Omental fat pad (tissue), 4 donors: Measurements from ENCODE around the gene EXOSC5. TPM values are rescaled to one million over a fixed set of nuclear protein-coding genes. Genes with fewer than 3 reads are reported as not detected.
"Not testable (repeated sequence)": the region's sequence is repeated elsewhere in the genome, so short reads cannot be mapped to it uniquely, and the experiment has no call there.

Experiments used
- ATAC-seq: fragments of 150-250 bp; one replicate; pipeline ENCODE4 v1.9.1; 2016; ENCODE audit warnings: mild to moderate bottlenecking, moderate library complexity; ENCODE audit not compliant: low FRiP score
- DNase-seq: peaks from one replicate; pipeline ENCODE4 v3.0.0-alpha.2; 2019; ENCODE audit warnings: low spot score
- total RNA-seq, 4 donors: library from RNA; depleted of rRNA; stranded (reverse); fragments of >200 nt; gene quantifications; one replicate each; pipeline ENCODE4 v1.1.0, GENCODE V29; 2016
- TF ChIP-seq, protein P1 (sequence below), 3 donors: fragments of 450-650 bp; IDR thresholded peaks; one replicate each; pipeline ENCODE4 v1.5.1; 2016 to 2017; ENCODE audit warnings: antibody characterized with exemption in 3 of 3, mild to moderate bottlenecking in 3 of 3, moderate library complexity in 2 of 3

Gene EXOSC5
- total RNA-seq, 4 donors from 2014 or later: 13.2 to 17.3 (median 15.7) TPM

DNA sequence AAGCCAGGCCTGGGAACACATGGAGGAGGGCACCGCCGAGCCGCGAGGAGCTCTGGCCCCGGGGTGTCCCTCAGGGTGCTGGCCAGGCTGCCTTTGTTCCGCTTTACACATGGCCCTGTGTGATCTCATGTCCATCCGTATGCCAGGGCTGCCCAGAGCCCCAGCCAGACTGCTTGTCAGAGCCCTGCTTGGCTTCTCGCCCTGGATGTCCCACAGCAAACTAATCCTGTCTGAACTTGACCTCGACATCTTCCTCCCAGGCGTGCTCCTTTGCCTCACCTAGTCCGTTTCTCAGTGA is 14.8 kb upstream of the EXOSC5 start:
- TF ChIP-seq, protein P1, sequence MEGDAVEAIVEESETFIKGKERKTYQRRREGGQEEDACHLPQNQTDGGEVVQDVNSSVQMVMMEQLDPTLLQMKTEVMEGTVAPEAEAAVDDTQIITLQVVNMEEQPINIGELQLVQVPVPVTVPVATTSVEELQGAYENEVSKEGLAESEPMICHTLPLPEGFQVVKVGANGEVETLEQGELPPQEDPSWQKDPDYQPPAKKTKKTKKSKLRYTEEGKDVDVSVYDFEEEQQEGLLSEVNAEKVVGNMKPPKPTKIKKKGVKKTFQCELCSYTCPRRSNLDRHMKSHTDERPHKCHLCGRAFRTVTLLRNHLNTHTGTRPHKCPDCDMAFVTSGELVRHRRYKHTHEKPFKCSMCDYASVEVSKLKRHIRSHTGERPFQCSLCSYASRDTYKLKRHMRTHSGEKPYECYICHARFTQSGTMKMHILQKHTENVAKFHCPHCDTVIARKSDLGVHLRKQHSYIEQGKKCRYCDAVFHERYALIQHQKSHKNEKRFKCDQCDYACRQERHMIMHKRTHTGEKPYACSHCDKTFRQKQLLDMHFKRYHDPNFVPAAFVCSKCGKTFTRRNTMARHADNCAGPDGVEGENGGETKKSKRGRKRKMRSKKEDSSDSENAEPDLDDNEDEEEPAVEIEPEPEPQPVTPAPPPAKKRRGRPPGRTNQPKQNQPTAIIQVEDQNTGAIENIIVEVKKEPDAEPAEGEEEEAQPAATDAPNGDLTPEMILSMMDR (IDR thresholded peaks at IDR 0.05): no peak
- DNase-seq (no peak), ATAC-seq (no peak)

DNA sequence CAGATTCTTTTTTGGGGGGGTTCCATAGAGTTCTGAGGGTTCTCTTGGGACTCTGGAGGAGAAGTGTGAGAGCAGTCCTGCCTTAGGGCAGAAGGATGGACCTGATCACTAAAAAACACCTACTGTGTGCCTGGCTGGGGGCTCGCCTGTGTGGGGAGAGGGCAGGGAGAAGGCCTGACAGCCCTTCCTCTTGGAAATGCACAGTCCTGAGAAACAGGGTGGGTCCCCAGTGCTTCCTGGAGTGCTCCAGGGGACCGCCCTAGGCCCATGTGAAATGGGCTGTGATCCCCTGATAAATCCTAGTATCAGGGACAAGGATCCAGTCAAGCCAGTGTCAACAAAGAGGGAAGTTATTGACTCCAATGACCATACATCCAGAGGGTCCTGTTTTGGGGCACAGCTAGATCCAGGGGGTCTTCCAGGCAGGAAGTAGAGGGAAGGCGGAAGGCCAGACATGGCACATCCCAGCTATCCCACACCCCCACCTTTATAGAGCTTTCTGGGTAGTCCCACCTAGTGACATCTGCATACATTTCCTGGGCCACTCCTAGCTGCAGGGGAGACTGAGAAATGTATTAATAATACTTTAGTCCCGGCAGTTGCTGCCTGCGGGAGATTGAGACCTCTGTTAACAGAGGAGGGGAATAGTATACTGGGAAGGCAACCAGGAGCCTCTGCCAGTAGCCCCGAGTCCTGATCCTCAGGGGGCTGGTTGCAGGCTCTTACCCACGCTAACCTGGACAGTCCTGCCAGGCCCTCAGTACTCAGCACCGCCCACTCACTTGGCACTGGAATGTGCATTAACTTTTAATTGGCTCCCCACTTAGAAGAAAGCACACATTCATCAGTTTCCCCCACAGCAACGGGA is 14.2 kb upstream of the EXOSC5 start:
- TF ChIP-seq, protein P1 (IDR thresholded peaks at IDR 0.05): no peak
- ATAC-seq (no peak), DNase-seq (no peak)

DNA sequence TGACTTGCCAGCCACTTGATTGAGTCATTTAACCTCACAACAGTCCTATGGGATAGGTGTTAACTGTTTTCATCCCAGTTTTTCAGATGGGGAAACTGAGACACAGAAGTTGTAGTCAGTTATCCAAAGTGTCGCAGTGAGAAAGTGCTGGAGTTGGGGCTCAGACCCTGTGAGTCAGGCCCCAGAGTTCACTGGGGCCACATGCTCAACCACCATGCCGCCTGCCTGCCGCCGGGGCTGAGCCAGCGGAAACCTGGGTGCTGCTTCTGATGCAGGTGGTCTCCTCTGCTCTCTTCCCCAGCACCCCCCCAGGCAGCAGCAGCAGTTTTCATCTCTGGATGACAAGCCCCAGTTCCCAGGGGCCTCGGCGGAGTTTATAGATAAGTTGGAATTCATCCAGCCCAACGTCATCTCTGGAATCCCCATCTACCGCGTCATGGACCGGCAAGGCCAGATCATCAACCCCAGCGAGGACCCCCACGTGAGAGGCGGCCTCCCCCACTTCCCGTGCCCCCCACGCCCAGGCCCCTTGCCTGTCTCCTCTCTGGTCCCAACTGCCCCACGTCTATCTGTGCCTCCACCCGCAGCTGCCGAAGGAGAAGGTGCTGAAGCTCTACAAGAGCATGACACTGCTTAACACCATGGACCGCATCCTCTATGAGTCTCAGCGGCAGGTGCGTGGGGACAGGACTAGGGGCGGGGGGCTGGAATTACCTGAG is 13.3 kb upstream of the EXOSC5 start:
- ATAC-seq (no peak), DNase-seq (no peak)
- TF ChIP-seq, protein P1 (IDR thresholded peaks at IDR 0.05): no peak

DNA sequence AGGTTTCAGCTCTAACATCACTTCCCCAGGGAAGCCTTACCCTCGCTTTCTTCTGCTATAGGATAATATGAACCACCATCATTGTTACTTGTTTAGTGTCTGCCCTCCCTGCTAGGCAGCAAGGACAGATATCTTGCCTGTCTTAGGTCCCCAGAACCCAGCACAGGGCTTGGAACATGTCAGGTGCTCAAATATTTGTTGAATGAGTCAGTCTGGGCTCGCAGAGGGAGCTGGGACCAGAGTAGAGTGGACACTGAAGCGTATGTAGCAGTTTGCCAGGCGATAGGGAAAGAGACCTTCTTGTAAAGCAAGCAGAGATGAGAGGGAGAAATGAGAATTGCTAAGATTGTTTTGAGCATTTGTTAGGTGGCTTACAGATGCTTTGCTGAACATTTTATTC is 12.1 kb upstream of the EXOSC5 start:
- no peak for ATAC-seq
- TF ChIP-seq, protein P1 (IDR thresholded peaks at IDR 0.05): no peak
- no peak for DNase-seq

DNA sequence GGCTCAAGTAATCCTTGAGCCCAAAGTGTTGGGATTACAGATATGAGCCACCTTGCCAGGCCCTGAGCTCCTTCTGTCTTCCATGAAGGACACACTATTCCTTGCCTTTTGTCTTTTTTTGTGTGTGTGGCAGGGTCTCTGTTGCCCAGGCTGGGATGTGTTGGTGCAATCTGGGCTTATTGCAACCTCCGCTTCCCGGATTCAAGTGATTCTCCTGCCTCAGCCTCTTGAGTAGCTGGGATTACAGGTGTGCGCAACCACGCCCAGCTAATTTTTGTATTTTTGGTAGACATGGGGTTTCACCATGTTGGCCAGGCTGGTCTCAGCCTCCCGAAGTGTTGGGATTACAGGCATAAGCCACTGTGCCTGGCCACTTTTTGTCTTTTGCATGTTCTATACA is 11.7 kb upstream of the EXOSC5 start:
- not testable (repeated sequence) for DNase-seq, ATAC-seq

DNA sequence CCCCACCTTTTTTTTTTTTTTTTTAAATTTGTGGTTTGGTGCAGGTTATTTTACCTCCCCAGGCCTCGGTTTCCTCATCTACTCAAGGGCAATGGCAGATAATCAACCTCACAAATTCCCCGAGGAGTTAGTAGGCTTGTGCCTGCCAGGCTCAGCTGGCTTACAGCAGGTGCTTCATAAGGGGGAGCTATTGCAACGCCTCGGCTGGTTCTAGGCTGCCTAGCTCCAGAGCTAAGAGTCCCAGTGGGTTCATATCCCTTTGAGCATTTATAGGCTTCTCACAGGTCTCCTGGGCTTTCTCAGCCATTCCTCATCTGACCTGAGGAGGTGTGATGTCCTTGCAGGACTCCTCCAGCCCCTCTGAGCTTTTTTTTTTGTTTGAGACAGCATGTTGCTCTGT is 11.1 kb upstream of the EXOSC5 start:
- TF ChIP-seq, protein P1 (IDR thresholded peaks at IDR 0.05): no peak
- ATAC-seq: no peak
- no peak for DNase-seq

DNA sequence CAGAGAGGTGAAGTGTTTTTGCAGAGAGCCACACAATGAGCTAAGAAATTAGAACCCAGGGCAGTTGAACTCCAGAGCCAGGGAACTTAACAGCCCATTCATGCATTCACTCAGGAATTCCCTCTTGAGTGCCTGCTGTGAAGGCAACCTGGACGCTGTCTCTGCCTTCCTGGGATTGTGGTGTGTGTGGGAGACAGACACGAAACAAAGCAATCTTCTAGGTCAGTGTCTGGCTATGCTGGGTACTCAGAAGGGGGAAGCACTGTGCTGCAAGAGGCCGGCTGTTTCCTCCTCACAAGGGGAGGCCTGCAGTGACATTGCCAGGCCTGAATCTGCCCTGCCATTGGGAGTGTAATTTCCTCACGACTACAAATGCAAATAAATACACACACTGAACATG is 10.1 kb upstream of the EXOSC5 start:
- TF ChIP-seq, protein P1 (IDR thresholded peaks at IDR 0.05): no peak
- ATAC-seq (no peak), DNase-seq (no peak)
